Right renal pelvis (tissue), 4 donors: ENCODE data around the gene HELT. TPM values are rescaled to one million over a fixed set of nuclear protein-coding genes. Genes with fewer than 3 reads are reported as not detected.
A peak's percentile ranks its signal among the peaks of the same experiment; 100 is the strongest.
"Not testable (repeated sequence)": the region's sequence is repeated elsewhere in the genome, so short reads cannot be mapped to it uniquely, and the experiment has no call there.

ENCODE experiments used
- DNase-seq, 4 donors: peaks; one replicate each; pipeline ENCODE4 v3.0.0-alpha.2; 2013; ENCODE audit warnings: low read depth in 4 of 4, low spot score in 3 of 4, missing footprints in 1 of 4
- polyA plus RNA-seq, 4 donors: library from polyadenylated mRNA; unstranded; fragments of 120-200 nt; gene quantifications; one replicate each; pipeline ENCODE4 v1.2.1, GENCODE V29; 2013; ENCODE audit not compliant: insufficient read length in 4 of 4

HELT gene, protein sequence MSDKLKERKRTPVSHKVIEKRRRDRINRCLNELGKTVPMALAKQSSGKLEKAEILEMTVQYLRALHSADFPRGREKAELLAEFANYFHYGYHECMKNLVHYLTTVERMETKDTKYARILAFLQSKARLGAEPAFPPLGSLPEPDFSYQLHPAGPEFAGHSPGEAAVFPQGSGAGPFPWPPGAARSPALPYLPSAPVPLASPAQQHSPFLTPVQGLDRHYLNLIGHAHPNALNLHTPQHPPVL
- not detected for polyA plus RNA-seq

DNA sequence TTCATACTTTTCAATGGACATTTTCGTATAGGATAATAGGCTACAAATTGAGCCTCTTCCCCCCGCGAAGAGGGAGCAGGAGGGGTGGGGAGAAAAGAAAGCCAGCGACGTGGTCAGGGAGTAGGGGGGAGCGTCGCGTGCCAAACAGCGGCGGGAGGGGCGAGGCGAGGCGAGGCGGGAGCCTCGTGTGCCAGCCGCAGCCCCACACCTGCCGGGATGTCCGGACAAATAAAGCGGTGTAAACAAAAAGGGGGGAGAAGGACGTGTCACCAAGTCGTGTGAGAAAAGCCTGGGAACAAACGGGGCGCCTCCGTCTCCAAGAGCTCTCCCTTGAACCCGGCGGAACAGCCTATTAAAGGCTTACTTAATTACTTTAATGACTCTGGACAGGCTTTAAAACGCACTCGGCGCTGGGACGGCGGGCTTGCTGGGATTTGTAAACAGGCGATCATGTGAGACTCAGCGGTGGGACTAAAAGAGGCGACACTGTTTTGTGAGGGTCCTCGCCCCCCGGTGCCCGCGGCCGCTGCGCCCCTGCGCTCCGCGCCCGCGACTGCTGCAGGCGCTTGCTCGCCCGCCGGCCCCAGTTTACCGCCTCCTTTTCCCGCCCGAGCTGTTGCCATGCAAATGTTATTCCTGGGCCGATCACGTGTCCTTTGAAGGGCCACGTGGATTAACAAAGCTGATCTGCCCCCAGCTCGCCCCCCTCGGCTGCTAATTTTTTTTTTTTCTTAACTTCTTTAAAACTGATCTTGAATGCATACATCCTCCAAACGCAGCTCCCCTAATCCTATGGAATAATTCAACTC, at the start of gene HELT:
TSS of gene HELT (plus strand) at position 527 of the 809 bp plus-strand sequence. CDS start 439 bp downstream, outside the sequence.
- no peak for DNase-seq

DNA sequence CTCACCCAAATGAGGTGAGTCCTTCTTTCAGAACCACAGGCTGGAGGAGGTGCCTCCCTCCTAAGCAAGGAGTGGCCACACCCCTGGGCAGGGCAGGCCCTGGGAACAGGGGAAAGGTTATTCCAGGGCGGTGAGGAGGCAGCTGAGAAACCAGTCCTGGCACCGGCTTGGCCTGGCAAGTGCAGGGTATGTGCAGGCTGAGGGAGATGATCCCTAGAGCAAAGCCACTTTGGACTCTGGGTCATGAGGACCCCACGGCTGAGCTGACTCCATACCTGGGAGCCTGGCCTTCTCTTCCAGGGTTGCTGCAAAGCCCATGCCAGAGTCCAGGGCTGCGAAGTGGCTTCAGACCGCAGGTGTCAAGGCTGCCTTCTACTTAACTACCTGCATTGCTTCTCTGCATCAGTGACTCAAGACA, 49.5 kb upstream of the HELT start:
- DNase-seq: no peak

DNA sequence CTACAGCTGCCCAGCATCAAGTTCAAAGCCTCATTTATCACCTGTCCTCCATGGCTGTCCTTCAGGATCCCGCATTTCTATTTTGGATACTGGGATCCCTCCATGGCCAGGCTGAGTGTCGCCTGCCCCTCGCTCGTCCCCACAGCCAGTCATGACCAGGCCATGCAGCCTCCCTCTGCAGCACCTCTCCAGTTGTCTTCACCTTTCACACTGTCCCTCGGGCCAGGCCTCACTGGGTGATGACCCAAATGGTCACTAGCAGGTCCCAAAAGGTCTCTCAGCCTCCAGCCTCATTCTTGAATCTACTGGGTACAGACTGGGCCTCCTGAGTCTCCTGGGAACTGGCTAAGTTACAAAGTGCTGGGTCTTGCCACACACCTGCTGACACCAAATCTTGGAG, 48.7 kb upstream of the HELT start:
- no peak for DNase-seq

DNA sequence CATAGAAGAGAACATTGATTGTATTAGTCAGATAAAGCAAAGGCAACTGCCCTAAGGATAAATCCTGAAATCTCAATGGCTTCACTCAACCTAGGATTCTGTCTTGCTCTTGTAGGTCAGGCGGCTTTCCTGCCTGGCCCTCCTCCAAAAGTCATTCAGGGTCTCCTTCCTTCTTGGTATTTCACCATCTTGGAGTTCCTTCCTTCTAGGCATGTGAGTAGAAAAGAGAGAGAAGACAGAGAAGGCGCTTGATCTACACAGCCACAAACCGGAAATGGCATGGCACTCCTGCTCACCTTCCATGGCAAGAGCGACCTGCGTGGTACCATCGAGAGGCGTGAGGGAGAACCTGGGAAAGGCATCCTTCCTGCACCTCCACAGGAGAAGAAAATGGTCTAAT, 45.3 kb upstream of the HELT start:
- DNase-seq: no peak

DNA sequence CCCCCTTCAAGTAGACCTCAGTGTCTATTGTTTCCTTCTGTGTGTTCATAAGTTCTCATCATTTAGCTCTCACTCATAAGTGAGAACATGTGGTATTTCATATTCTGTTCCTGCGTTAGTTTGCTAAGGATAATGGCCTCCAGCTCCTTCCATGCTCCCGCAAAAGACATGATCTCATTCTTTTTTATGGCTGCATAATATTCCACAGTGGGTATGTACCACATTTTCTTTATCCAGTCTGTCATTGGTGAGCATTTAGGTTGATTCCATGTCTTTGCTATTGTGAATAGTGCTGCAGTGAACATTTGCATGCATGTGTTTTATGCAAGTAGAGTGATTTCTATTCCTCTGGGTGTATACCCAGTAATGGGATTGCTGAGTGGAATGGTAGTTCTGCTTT, 41.9 kb upstream of the HELT start:
- DNase-seq: not testable (repeated sequence)

DNA sequence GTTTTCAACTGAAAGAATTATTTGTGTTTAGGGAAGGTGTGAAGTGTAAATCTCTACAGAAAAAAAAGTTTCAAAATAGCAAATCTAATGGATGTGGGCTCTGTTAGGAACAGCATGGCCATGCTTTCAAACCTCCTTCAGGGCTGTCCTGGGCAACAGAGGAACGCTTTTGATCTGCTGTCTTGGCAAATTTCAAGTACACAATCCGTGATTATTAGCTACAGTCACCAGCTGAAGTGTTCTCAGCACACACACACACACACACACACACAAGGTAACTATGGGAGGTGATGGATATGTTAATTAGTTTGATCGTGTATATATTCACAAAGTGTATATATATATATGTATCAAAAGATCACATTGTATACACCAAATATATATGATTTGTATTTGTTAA, 40.5 kb upstream of the HELT start:
- no peak for DNase-seq

DNA sequence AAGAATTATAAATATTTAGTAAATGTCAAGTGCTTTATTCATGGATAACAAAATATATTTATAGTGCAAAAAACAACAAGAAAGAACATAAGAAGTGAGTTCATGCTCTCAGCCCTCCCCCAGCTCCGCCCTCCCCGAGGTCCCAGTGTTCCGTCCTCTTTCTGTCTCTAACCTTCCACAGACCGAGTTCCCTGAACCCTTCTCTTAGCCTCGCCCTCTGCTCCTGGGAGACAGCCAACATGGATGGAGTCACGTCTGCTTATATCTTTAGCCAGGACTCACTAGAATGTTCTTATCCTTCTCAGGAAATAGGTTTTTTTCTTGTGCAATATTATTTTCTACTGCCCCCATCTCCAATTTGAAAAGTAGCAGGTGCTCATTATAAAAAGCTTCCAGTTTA, 40.1 kb upstream of the HELT start:
- DNase-seq: no peak

DNA sequence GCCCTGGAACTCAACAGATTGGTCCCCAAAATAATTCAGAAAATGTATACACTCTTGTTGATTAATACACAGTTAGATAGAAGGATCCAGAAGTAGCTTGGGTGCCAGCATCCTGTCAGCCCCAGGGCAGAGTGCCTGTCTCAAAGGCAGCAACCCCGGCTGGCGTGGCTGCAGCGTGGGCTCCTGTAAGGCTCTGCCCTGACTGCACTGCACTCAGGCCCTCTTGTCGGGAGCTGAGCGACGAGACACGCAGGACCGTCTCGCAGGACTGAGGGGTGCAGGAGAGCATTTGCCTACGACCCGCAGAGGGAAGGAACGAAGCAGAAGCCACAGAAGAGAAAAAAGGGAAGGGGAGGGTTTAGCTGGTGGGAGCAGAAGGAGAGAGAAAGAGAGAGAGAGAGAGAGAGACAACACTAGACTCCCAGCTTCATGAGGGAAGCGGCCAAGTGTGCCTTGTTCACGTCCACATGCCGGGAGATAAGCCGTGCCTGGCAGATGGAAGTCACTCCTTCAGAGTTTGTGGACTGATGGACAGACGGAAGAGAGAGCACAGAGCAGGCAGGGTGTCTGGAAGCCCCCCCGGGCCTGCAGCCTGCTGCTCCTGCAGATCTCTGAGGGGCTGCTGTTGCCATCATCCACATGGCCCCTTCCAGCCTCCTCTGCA, 38.7 kb upstream of the HELT start:
- no peak for DNase-seq

DNA sequence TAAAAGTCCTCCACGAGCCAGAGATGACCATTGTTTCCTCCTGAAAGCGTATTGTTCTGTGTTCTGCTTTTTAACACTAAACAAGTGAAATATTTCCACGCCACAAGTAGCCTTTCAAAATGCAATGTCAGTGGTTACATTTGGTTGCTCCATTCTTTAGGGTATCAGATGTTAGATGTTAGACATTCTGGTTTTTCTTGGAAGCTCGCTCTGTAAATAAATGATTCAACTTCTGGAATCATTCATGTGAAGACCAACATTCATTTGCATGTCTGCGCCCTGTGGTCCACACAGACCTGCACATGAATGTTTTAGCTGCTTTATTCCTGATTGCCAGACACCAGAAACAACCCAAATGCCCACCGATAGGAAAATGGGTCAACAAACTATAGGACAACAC, 38.0 kb upstream of the HELT start:
- no peak for DNase-seq

DNA sequence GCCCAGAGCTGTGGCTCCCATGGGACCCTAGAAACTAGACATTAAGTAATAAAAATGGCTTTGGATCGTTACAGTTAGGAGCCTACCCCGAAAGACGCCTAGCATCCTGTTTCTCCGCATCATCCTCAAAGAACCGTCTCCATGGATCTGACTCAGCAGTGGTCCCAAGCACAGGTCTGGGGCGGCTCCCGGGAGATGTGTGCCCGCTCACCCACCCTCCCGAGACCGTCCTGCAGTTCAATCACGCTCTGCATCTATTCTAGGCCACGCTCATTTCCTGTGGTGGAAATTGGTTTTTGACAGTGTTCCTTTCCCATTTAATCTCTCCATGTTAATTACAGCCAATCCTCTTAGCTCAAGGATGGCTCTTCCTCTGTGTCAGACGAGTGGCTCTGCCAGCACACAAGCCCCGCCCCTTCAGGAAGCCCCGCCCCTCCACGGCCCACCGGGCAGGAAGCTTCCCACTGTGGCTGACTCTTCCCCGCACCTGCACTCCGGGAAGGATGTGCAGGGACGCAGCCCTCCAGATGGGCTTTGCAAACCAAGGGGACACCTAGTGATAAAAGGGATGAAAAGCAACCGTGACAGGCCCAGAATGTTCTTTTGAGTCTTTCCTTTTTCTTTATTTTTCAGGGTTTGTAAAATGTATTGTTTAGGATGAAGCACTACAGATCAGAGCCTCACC, 34.5 kb upstream of the HELT start:
- peak in 2 of 4 donors; percentile 34 to 35 for DNase-seq

DNA sequence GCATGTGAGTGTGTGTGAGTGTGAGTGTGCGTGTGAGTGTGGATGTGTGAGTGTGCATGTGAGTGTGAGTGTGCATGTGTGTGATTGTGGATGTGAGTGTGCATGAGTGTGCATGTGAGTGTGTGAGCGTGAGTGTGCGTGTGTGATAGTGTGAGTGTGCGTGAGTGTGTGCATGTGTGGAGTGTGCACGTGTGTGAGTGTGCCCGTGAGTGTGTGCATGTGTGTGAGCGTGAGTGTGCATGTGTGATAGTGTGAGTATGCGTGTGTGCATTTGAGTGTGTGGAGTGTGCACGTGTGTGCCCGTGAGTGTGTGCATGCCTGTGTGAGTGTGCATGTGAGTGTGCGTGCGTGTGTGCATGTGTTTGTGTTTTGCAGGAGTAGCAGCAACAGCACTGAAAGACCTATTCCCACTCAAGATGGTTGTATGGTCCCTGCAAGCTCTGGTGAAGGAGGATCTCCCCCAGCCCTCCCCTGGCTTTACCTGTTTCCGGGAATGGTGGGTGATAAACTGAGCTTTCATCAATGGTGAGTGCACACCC, 30.7 kb upstream of the HELT start:
- DNase-seq: no peak

DNA sequence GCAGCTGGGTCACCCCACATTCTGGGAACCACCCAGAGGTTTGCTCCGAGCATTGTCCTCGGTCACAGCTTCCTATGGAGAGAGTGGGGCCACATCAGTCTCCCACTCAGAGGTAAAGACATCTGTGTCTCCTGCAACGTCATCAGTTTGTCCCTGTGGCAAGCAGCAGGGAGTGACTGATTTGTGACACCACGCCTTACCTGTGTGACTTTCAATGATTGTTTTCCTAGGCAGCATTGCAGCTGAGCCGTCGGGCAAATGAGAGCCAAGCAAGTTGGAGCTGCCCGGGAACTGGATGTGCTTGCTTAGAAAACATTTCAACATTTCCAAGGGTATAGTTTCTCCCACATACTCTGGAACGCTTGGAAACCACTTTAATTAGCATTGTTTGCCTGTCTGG, 29.7 kb upstream of the HELT start:
- no peak for DNase-seq

DNA sequence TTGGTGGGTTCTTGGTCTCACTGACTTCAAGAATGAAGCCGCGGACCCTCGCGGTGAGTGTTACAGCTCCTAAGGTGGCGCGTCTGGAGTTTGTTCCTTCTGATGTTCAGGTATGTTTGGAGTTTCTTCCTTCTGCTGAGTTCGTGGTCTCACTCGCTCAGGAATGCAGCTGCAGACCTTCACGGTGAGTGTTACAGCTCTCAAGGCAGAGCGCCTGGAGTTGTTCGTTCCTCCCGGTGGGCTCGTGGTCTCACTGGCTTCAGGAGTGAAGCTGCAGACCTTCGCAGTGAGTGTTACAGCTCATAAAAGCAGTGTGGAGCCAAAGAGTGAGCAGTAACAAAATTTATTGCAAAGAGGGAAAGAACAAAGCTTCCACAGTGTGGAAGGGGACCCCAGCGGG, 29.0 kb upstream of the HELT start:
- not testable (repeated sequence) for DNase-seq

DNA sequence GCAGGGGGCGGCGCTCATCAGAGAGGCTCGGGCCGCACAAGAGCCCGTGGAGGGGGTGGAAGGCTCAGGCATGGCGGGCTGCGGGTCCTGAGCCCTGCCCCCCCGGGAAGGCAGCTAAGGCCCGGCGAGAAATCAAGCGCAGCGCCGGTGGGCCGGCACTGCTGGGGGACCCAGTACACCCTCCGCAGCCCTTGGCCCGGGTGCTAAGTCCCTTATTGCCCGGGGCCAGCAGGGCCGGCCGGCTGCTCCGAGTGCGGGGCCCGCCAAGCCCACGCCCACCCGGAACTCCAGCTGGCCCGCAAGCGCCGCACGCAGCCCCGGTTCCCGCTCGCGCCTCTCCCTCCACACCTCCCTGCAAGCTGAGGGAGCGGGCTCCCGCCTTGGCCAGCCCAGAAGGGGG, 28.2 kb upstream of the HELT start:
- DNase-seq: not testable (repeated sequence)

DNA sequence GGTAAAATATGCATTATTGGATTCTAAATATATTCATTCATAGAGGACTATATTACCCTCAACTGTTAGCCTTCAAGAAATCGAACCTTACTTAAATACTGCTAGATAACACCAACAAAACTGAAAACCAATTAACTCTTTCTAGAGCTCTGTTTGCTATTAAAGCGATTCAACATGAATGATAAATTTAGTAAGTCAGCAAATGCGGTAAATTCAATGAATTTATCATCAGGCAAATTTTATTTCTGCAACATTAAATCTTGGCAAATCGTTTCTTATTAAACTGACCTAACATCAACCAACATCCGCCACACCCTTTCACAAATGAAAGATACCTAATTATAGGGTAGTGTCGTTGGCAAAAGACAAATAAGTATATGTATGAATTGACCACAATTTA, 26.4 kb upstream of the HELT start:
- DNase-seq: no peak

DNA sequence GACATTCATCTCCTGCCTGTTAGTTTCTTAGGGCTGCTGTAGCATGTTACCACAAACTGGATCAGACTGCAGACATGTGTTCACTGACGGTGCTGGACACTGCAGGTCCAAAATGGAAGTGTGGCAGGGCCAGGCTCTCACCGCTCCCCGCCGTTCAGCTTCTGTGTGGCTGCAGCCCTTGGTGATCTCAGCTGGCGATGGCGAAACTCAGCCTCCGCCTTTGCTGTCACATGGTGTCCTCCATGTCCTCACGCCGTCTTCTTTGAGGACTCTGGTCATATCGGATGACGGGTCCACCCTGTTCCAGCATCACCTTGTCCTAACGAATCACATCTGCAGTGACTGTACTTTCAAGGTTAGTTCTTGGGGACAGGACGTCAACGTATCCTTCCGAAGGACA, 25.9 kb upstream of the HELT start:
- no peak for DNase-seq

DNA sequence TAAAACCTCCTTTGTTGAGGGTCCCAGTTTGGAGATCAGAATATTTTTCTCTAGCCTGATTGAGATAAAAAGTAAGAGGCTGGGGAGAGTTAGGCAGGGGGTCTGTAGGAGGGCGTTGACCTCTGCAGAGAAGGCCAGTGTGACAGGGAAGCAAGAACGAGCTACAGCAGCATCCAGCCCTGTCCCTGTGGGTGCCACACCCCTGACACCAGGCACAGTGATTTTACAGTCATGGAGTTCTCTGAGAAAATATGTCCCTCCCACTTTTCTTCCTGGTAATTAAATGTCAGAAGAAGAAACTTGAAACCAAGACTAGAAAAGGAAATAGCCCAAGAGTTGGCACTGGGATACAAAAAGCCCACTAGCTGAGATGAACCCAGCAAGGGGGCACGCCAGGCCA, 25.0 kb upstream of the HELT start:
- DNase-seq: no peak

DNA sequence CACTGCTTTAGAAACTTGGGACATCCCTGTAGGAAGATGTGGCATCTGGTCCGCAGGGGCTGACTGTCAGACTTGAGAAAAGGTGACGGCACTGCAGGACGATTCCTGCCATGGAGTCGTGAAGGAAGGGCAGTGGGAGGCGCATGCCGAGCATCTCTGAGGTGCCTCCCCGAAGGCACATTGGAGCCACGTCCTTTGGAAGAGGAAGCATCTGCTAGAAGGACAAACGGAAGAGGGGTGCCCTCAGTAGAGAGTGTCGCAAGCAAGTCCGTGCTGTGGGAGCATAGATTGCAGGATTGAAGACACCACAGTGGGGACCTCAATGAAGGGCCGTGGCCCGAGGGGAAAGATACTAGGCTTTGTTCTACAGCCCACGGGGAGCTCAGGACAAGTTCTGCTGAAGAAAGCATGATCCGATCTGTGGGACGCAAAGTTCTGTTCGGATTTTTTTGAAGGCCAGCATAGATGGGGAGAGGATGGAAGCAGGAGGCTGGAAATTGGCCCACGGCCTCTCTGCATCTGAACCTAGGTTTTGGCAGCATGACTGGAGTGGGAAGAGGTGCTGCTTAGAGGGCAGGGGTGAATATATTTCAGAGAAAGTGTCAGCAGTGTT, 24.2 kb upstream of the HELT start:
- no peak for DNase-seq

DNA sequence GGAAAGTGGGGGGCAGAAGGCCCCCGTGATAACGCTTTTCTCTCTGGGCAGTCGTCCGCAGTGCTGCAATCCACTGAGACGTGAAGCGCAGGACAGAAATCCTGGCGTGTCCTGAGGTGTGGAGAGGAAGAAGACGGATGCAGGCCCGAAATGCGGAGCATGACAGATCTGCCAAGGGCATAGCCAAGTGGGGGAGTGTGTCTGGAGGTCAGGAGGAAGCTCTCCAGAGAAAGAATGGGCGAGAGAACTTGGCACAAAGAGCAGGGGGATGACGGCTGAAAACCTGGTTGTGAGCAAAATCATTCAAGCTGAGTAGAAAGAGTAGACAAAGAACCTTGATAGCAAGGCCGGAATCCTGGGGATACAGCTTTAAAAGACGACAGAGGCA, 23.7 kb upstream of the HELT start:
- DNase-seq: no peak

DNA sequence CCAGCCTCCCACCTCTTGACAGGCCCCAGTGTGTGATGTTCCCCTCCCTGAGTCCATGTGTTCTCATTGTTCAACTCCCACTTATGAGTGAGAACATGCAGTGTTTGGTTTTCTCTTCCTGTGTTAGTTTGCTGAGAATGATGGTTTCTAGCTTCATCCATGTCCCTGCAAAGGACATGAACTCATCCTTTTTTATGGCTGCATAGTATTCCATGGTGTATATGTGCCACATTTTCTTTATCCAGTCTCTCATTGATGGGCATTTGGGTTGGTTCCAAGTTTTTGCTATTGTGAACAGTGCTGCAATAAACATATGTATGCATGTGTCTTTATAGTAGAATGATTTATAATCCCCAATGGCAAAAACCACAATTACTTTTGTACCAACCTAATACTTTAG, 20.6 kb upstream of the HELT start:
- DNase-seq: not testable (repeated sequence)
